ENCODE measurements around the gene MYOC.
"Not testable (repeated sequence)": the region's sequence is repeated elsewhere in the genome, so short reads cannot be mapped to it uniquely, and the experiment has no call there.

Gene MYOC

DNA sequence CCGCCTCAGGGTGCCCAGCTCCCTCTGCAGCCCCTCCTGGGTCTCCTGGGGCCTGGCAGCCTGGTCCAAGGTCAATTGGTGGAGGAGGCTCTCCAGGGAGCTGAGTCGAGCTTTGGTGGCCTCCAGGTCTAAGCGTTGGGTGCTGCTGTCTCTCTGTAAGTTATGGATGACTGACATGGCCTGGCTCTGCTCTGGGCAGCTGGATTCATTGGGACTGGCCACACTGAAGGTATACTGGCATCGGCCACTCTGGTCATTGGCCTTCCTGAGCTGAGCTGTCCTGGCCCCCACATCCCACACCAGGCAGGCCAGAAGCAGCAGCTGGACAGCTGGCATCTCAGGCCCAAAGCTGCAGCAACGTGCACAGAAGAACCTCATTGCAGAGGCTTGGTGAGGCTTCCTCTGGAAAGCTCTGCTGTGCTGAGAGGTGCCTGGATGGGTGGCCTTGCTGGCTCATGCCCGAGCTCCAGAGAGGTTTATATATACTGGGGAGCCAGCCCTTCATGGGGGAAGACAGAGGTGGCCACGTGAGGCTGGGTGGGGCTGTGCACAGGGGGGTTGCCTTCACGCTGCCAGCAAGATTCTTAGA, at the start of gene MYOC:
Gene MYOC, minus strand, starts transcription at position 455 of the 589 bp plus-strand sequence. Its CDS starts 77 bp downstream, at position 378.
- in situ Hi-C loops (cut with HindIII; ENCODE audit: low sequenced_read_pairs): no loop called here

DNA sequence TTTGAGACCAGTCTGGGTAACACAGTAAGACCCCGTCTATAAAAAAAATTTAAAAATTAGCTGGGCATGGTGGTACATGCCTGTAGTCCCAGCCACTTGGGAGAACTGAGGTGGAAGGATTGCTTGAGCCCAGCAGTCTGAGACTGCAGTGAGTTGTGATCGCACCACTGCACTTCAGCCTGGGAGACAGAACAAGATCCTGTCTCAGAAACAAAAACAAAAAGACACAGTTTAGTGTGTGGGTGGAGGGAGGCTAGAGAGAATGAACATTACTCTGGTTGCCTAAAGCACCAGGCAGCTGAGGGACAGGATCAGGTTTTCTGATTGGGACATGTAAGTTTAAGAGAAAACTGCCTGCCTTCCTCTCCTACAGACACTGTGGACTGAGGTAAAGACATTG, 47.0 kb upstream of the MYOC start:
- in situ Hi-C loops (cut with HindIII; ENCODE audit: low sequenced_read_pairs): no loop called here

DNA sequence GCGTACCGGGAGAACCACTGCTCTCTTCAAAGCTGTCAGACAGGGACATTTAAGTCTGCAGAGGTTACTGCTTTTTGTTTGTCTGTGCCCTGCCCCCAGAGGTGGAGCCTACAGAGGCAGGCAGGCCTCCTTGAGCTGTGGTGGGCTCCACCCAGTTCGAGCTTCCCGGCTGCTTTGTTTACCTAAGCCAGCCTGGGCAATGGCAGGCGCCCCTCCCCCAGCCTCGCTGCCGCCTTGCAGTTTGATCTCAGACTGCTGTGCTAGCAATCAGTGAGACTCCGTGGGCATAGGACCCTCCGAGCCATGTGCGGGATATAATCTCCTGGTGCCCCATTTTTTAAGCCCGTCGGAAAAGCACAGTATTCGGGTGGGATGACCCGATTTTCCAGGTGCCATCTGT, 43.3 kb upstream of the MYOC start:
- in situ Hi-C loops (cut with HindIII; ENCODE audit: low sequenced_read_pairs): not testable (repeated sequence)

DNA sequence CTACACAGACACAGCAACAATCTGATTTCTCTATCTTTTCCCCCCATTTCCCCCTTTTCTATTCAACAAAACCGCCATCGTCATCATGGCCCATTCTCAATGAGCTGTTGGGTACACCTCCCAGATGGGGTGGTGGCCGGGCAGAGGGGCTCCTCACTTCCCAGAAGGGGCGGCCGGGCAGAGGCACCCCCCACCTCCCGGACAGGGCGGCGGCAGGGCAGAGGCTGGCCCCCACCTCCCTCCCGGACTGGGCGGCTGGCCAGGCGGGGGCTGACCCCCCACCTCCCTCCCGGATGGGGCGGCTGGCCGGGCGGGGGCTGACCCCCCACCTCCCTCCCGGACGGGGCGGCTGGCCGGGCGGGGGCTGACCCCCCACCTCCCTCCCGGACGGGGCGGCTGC, 41.1 kb upstream of the MYOC start:
- in situ Hi-C loops (cut with HindIII; ENCODE audit: low sequenced_read_pairs): not testable (repeated sequence)

DNA sequence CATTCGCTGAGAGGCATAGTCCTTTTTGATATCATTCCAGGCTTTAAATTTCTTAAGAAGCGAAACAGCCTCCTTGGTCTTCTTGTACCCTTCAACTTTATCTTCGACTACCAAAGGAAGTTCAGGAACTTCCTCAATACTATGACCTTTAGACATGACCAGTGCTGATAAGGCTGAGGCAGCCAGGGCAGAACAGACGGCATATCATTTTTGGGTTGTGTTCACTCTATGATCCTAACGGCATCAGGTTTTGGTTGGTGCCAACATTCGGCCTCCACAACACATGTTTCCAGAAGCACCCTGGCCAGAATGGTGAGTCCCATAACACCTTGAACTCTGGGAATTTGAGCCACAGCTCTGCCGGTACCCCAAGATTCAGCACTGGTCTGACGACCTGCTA, 31.4 kb upstream of the MYOC start:
- in situ Hi-C loops (cut with HindIII; ENCODE audit: low sequenced_read_pairs): no loop called here

DNA sequence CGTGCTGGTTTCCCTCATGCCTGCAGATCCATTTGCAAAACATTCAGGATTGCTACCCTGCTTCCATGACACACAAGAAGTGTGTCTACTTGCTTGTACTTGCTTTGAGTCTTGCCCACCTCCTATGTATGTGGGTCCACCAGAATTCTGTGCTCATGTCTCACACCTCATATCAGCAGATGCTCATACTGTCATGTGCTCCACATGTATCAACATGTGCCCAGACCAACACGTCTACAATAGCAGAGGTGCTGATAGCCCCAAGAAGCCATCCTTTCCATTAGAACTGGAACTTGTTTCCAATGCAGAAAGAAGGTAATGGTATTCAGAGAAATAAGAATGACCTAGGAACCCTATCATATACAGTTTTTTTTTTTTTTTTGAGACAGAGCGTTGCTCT, 27.9 kb upstream of the MYOC start:
- in situ Hi-C loops (cut with HindIII; ENCODE audit: low sequenced_read_pairs): no loop called here

DNA sequence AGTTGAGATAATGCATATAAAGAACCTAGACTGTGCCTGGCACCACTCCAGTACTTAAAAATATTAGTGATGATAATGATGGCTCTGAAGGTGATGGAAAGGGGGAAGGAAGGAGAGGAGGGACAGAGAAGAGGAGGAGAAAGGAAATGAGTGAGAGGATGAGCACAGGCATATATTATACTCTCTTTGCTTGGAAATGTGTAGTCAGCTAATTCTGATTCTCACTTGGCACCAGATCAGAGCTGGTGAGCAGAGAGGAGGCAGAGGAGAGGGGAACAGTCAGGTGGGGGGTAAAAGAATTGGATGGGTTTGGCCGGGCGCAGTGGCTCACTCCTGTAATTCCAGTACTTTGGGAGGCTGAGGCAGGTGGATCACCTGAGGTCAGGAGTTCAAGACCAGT, 24.3 kb upstream of the MYOC start:
- in situ Hi-C loops (cut with HindIII; ENCODE audit: low sequenced_read_pairs): no loop called here

DNA sequence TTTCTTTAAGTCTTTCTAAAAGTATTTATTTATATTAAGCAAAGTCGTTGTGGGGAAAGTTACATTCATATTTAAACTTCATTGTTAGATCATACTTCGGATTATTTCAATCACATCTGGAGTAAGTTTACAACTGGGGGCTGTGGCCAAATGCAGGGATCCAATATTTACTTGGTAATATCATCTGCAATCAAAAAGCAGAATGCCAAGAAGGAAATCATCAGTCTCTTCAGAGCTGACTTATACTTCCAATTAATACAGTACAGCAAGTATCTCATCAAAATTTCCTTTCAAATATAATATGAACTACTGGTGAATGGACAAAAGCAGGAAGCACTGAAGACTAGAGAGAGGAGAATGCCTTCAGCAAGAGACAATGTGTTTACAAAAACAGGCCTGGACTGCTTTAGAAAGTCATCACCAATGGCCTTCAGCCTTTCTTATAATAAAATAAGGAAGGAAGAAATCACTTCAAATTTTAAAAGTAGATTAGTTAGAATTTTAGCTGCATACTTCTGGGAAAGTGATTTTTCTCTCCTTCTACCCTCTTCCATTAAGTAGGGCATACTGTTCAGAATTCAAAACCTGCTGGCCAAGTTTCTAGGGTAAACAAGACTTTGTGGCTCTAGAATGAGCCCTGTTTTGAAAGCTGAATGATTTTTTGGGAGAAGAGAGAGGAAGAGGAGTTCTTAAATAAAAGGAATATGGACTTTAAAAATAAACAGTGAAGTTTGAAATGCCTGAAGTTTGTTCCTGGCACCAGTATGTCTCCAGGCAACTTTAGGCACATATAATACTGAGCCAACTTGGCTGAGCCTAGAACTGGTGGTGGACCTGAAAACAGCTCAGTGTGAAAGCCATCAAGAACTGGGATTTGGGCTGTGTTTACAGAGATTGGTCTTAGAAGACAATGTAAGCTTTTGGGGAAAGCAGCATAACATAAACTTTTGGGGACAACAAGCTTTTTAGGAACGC, 22.2 kb upstream of the MYOC start:
- in situ Hi-C loops (cut with HindIII; ENCODE audit: low sequenced_read_pairs): no loop called here

DNA sequence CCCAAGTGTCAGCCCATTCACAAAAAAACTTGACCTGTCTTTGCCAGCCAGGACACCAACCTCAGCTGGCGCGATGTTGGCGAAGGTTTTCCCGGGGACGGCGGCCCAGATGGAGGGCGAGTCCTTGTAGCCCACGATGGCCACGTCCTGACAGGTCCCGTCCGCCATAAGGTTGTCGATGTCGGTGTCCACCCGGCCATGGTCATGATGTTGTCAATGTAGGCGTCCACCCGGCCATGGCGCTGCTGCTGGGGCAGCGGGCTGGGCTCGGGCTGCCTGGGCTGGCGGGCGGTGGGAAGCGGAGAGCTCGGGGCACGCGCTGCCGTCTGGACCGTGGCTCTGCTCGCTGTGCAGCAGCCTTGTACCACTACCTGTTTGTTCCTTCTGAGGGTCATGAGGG, 18.3 kb upstream of the MYOC start:
- in situ Hi-C loops (cut with HindIII; ENCODE audit: low sequenced_read_pairs): no loop called here

DNA sequence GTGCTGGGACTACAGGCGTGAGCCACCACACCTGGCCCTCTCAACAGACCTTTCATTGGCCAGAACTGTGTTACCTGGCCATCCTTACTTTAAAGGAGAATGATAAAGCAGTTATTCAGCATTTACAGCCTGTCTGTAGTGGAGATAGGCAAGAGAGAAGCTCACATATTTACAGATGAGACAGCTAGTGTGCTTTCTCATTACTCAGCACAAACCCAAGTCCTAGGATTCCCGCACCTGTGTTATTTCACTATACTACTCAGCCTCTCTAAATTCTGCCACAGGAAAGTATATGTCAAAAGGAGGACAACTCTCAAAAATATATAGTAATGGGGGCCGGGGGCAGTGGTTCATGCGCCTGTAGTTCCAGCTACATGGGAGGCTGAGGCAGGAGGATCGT, 15.9 kb upstream of the MYOC start:
- in situ Hi-C loops (cut with HindIII; ENCODE audit: low sequenced_read_pairs): no loop called here

DNA sequence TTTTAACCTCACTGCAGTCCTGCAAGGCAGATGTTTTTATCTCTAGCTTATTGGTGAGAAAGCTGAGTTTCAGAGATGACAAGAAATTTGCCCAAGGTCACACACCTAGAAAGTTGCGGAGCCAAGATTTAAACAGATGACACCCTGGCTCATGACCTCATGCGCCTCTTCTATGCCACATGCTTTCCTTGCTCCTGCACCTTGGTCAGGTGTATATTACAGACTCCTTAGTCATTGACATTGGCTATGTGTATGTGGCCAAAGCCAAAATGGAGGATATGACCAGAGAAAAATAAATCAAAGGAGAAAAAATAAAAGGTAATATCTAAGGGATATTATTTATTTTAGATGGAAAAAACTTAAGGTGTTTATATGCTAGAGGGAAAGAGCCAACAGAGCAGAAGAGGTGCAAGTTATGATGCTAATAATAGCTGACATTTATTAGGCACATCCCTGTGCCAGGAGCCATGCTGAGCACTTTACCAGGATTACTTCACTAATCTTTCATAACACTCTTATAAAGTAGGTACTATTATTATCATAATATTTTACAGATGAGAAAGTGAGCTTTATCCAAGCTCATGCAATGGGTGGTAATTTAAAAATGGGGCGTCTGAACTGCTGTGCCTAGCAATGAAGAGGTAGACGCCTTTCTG, 13.8 kb upstream of the MYOC start:
- in situ Hi-C loops (cut with HindIII; ENCODE audit: low sequenced_read_pairs): no loop called here

DNA sequence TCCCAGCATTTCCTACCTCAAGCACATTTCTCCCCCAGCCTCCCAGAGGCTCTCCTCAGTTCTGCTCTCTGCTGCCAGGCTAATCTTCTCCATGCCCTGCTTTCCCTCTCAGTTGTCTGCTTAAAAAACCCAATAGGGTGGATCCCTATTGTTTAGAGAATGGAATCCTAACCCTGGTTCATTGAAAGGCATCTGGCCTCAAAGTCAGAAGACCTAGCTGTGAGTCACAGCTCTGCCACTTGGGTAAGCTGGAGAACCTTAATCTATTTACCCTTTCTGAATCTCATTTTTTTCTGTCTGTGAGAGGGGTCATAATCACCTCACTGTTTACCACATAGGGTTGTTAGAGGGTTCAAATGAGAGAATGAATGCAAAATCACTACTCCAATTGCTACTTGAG, 12.5 kb upstream of the MYOC start:
- in situ Hi-C loops (cut with HindIII; ENCODE audit: low sequenced_read_pairs): no loop called here

DNA sequence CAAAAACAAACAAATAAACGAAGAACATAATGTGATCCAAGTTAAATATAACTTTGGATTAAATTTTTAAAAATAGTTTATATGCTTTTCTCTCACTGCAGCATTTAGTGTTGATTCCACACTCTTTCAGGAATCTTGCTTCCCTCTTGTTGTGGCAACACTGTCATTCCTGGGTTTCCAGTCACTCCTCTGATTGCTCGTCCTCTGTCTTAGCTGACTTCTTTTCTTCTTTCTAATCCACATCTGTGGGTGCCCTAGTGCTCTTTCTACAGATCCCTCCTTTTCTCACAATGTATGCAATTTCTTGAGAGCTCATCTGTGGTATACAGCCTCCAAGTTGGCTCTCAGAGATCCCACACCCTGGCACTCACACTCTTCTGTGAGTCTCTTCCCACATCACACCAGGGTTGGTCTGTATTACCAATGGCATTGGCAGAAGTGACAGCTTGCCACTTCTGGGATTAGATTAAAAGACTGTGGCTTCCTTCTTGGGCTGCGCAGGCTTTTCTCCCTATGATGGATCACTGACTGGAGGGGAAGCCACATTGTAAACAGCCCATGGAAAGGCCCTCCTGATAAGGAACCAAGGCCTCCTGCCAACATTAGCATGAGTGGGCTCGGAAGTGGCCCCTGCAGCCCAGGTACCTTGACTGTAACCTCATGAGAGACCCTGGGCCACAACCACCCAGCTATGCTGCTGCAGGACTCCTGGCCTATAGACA, 11.5 kb upstream of the MYOC start:
- in situ Hi-C loops (cut with HindIII; ENCODE audit: low sequenced_read_pairs): no loop called here

DNA sequence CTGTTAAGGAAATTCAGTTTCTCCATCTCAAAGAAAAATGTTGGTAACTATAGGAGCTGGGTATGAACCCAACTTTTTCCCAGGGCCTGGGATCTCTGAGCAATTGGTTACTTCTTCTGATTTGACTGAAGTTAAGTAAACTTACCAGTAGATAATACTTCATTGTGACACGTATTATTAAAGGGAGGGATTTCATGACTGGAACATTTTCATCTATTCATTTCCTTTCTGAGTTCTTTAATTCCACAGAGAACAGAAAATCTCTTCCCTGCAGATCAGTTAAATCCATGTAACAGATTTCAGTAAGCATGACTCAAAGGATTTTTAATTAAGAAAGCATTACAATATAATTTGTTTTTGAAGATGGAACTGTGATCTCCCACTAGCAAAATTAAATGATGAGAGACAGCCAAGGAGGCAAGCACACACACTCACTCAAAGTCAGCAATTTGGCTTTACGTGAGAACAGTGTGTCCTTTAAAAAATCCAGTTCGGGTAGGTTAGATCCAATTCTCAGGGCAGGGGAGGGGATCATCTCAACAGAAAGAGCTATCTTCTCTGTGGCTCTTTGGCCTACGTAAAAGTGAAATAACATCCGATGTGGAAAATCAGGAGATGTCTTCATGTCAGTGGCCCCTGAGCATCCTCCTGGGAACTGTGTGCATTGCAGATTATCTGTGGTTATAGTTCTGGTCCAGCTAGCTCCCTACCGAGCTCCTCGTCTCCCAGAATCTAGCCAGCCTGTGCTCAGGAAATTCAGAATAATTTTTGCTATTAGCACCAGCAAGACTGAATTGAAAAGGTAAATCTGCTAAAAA, 10.8 kb upstream of the MYOC start:
- in situ Hi-C loops (cut with HindIII; ENCODE audit: low sequenced_read_pairs): no loop called here

DNA sequence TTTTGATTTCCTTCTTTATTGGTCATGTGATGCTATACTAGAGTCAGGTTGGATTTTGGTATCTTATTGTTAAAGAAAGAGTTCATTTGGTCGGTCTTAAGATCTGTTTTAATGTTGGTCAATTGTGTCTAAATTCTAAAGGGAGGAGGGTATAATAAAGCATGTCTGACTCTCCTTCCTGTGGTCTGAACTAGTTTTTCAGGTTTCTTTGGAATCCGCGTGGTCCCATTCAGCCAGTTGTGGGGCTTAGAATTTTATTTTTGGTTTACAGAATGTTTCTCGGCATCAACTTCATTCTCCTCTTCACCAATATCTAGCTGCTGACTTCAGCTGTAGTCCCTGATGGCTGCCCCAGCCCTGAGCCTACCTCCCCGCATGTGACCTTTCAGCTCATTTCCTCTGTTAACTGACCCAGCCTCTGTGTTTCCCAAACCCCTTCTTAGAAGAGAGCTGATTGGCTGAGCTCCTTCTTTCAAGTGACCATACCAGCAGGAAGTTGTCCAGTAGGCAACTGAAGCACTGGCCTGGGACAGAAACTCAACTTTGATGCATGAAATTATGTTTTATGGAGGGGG, 8.7 kb upstream of the MYOC start:
- in situ Hi-C loops (cut with HindIII; ENCODE audit: low sequenced_read_pairs): no loop called here

DNA sequence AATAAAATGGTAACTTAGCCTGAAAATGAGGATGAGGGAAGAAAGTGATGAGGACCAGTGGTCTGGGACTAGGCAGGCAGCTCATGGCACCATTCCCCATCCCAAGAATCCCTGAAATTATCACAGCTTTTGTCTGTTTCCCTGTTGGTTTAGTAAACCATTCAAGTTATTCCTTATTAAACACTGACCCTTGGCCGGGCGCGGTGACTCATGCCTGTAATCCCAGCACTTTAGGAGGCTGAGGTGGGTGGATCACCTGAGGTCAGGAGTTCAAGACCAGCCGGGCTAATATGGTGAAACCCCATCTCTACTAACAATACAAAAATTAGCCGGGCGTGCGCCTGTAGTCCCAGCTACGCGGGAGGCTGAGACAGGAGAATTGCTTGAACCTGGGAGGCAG, 3.7 kb upstream of the MYOC start:
- in situ Hi-C loops (cut with HindIII; ENCODE audit: low sequenced_read_pairs): not testable (repeated sequence)

DNA sequence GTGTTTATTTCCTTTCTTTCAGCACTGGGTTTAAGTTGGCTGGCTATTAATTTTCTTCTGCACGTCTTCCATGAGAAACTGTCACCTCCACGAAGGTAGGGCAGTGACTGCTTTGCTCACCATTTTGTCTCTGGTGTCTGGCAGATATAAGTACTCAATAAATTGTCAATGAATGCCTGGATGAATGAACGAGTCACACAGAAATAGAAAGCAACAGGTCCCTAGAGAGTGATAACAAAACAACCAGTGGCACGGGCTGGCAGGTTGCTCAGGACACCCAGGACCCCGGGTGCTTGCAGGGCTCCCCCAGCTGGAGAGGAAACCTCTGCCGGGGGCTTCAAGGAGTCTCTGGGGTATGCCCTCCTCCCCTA, 3.2 kb upstream of the MYOC start:
- in situ Hi-C loops (cut with HindIII; ENCODE audit: low sequenced_read_pairs): no loop called here

DNA sequence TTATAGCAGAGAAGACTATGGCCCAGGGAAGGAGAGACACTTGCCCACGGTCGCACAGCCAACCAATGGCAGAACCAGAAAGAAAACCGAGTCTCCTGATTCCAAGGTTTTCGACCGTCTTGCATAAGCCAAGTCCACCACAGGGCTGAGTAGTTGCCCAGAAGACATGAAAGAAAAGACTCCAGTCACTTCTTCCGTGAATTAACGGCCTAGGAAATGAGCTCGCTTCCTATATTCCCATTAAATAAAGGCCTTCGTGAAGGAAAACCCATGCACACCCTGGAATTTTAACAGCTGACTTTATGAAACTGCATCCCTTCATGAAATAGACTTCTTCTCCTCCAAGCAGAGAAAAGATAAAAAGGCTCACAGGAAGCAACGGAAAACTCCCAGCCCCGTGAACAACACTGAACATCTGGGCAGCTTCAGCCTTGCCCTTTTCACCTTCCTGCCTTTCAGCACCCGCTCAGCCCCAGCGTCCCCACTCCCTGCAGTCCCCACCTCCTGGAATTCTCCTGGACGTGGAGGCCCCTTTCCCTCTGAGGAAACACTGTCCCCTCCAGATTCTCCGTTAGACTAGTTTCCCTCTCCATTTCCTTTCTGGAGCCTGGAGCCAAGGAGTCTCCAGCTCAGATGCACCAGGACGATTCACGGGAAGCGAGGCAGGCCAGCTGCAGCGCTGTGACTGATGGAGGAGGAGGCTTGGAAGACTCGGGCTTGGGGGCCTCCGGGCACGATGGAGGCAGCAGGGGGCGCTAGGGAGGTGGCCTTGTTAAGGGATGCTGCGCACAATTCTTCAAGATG, 2.7 kb upstream of the MYOC start:
- in situ Hi-C loops (cut with HindIII; ENCODE audit: low sequenced_read_pairs): no loop called here

DNA sequence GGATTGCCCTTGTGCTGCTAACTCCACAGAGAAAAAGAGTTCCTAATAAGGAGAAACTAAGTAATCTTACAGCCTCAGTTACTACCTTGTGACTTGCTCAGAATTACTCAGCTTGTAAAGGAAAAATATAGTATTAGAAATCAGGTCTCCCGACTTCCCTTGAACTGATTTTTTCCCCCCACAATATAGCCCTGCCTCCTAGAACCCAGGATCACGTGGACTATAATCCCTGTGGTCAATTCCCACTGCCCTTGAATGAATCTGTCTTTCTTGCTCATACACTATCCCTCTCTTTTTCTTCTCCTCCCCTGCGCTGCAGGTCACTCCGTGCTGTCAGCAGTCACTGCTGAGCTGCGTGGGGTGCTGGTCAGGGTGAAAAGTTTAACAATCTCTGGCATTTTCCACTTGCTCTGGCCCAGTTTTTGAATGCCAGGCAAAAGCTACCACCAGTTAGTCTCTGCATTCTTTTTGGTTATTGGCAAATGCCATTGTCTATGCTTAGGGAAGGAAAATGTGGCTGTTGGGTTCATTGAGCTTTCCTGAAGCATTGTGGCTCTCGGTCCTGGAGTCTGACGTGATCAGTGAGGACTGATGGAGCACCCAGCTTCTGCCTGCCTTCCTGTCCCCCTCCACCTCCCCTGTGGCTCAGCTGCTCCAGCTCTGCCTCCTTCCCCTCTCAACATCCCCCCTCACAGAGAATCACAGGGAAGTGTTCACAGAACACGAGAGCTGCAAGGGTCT, 1.9 kb upstream of the MYOC start:
- in situ Hi-C loops (cut with HindIII; ENCODE audit: low sequenced_read_pairs): no loop called here

Data from endothelial cell of hepatic sinusoid (primary cell).